Activated T-cell treated with anti-CD3 and anti-CD28 coated beads, Interleukin-2, amount 50 U/mL, for 24 hours (primary cell): Measurements from ENCODE around the gene SLC2A13.
"Not testable (repeated sequence)": the region's sequence is repeated elsewhere in the genome, so short reads cannot be mapped to it uniquely, and the experiment has no call there.

ENCODE experiments used
- DNase-seq: peaks from one replicate; pipeline ENCODE4 v3.0.0-alpha.2; 2020
- H3K27ac Mint-ChIP-seq: 2 replicates; pipeline ENCODE4 v1.8.0; 2020; ENCODE audit warnings: mild to moderate bottlenecking, mixed read lengths
- H3K27me3 Mint-ChIP-seq: 2 replicates; pipeline ENCODE4 v1.8.0; 2020; ENCODE audit warnings: mixed read lengths
- H3K36me3 Mint-ChIP-seq: 2 replicates; pipeline ENCODE4 v1.8.0; 2020; ENCODE audit warnings: low read depth, mixed read lengths
- H3K4me1 Mint-ChIP-seq: 2 replicates; pipeline ENCODE4 v1.8.0; 2020; ENCODE audit warnings: low read depth, mixed read lengths
- H3K4me3 Mint-ChIP-seq: 2 replicates; pipeline ENCODE4 v1.8.0; 2020; ENCODE audit warnings: mild to moderate bottlenecking, moderate library complexity, mixed read lengths
- H3K9me3 Mint-ChIP-seq: 2 replicates; pipeline ENCODE4 v1.8.0; 2020; ENCODE audit warnings: mixed read lengths

The SLC2A13 gene

DNA sequence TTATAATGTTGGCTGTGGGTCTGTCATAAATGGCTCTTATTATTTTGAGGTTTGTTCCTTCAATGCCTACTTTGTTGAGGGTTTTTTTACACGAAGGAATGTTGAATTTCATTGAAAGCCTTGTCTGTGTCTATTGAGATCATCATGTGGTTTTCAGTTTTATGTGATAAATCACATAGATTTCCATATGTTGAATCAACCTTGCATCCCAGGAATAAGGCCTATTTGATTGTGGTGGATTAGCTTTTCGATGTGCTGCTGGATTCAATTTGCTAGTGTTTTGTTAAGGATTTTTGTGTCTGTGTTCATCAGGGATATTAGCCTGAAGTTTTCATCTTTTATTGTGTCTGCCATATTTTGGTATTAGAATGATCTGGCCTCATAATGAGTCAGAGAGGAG, 27.6 kb downstream of the SLC2A13 start:
- peaks cover 26% of the 10 kb centered on the region for H3K9me3 Mint-ChIP-seq
- no peak overlapping the region for H3K4me3 Mint-ChIP-seq
- no peaks in the 10 kb centered on the region for H3K4me1 Mint-ChIP-seq
- H3K36me3 Mint-ChIP-seq: no peaks in the 10 kb centered on the region
- DNase-seq: no peak
- H3K27ac Mint-ChIP-seq: no peak overlapping the region
- H3K27me3 Mint-ChIP-seq: no peaks in the 10 kb centered on the region

DNA sequence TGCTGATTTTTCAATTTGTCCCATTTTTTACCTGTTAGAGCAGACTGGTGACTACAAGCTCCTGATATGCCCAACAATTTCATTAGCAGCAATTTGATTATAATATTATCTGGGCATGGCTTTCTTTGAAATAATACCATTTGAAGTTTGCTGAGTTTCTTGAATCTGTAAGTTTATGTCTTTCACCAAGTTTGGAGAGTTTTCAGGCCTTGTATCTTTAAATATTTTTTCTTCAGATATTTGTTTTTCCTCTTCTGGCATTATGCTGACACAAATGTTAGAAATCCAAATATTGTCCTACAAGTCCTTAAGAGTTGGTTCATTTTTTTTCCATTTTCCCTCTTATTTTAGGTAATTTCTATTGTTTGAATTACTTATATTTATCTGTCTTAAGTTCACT, 30.4 kb downstream of the SLC2A13 start:
- Mint-ChIP-seq H3K27ac (no peak overlapping the region), H3K36me3 (no peaks in the 10 kb centered on the region), H3K9me3 (peaks cover 26% of the 10 kb centered on the region), H3K4me3 (no peak overlapping the region), H3K4me1 (peaks cover 3% of the 10 kb centered on the region), H3K27me3 (no peaks in the 10 kb centered on the region)
- no peak for DNase-seq

DNA sequence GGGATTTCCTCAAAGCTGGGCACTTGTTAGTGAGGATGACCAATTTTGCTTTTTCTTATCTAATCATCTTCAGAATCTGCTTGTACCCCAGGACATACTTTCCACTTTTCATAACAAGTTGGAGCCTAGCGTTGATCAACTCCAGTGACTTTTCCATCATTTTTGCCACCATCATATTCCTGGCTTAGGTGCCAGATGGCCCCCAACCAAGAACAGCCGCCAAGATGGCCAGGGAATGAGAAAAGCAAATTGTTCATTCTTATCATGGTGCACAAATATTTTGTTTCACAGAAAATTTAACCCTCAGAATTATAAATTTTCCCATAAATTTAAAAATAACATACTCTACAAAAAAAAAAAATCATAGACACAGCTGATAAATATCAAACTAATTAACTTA, 37.5 kb downstream of the SLC2A13 start:
- no peaks in the 10 kb centered on the region for H3K36me3 Mint-ChIP-seq
- no peaks in the 10 kb centered on the region for H3K9me3 Mint-ChIP-seq
- peaks cover 3% of the 10 kb centered on the region for H3K4me1 Mint-ChIP-seq
- H3K27ac Mint-ChIP-seq: no peak overlapping the region
- DNase-seq: no peak
- H3K27me3 Mint-ChIP-seq: no peaks in the 10 kb centered on the region
- no peak overlapping the region for H3K4me3 Mint-ChIP-seq

DNA sequence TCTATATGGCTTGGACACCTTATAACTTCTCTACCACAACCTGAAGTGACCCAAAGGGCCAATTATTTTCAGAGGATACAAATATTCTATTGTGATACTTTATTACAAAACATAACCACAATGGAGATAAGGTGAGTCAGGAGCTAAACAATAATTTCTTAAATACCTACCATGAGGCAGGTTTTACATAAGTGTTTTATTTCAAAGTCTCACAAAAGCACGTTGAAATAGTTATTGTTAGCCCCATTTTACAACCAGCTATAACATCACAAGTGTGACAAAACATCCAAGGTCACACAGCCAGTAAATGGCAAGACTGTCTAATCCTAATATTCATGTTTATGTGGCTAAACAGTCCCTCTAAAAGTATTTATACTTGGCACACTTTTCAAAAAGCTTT, 40.2 kb downstream of the SLC2A13 start:
- no peak overlapping the region for H3K4me3 Mint-ChIP-seq

DNA sequence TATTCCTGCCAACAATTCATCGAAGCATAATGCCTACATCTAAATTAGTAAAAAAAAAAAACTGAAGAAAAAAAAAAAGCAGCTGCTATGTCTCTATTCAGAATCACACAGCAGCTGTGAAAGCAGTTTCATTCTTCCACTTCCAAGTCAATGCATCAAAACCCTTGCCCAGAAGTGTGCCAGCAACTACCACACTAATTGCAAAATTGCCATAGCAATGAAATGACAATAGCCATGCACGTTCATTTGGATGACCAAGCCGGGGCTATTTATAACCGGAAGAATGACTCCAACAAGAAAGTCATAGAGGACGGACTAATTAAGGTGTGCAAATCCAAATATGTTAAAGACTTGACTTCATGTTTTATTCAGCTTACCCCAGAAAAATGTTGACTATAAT, 42.5 kb downstream of the SLC2A13 start:
- H3K27ac Mint-ChIP-seq: no peak overlapping the region
- H3K27me3 Mint-ChIP-seq: no peaks in the 10 kb centered on the region
- no peaks in the 10 kb centered on the region for H3K9me3 Mint-ChIP-seq
- no peak overlapping the region for H3K4me3 Mint-ChIP-seq
- no peaks in the 10 kb centered on the region for H3K4me1 Mint-ChIP-seq
- H3K36me3 Mint-ChIP-seq: no peaks in the 10 kb centered on the region
- no peak for DNase-seq

More for the DNA sequence above, 40.2 kb downstream of the SLC2A13 start:
- DNase-seq: no peak
- no peaks in the 10 kb centered on the region for H3K4me1 Mint-ChIP-seq
- no peaks in the 10 kb centered on the region for H3K27me3 Mint-ChIP-seq
- no peak overlapping the region for H3K27ac Mint-ChIP-seq
- H3K9me3 Mint-ChIP-seq: no peaks in the 10 kb centered on the region
- H3K36me3 Mint-ChIP-seq: no peaks in the 10 kb centered on the region

DNA sequence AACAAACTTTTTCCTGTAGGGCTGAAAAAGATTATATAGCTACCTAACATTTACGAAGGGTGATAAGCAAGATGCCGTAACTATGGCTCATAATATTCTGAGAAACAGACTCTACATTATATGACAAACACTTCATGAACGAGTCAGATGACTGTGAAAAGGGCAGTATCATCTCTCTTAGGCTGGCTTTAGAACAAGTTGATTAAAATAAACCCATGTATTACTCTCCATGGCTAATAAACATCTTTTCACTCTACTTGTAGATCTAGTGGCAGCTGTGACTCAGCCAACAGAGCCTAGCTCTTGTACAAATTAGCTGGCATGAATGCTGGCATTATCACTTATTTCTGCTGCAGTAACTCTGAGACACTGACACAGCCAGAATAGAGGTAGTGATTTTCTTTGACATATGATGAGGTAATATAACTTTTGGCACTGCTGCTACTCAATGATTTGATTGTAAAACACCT, 47.1 kb downstream of the SLC2A13 start:
- H3K9me3 Mint-ChIP-seq: no peaks in the 10 kb centered on the region
- DNase-seq: no peak
- no peaks in the 10 kb centered on the region for H3K4me1 Mint-ChIP-seq
- no peaks in the 10 kb centered on the region for H3K36me3 Mint-ChIP-seq
- H3K27me3 Mint-ChIP-seq: no peaks in the 10 kb centered on the region
- no peak overlapping the region for H3K27ac Mint-ChIP-seq
- H3K4me3 Mint-ChIP-seq: no peak overlapping the region

DNA sequence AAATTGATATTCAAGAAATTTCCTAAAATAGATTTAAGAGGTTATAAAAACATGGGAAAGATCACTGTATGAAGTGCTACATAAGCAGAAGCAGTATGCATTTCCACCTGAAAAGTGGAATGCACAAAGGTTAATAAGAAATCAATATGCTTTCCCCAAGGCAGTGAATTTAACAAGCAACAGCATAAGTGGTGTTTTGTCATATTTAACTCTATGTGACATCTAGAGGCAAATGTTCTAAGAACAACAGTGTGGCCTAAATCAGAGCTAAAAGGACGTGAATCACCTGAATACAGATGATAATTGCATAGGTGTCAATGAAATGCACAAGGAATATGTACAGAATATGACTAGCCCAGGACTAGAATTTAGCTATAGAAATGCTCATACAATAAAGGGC, 49.5 kb downstream of the SLC2A13 start:
- Mint-ChIP-seq H3K36me3 (no peaks in the 10 kb centered on the region), H3K27me3 (no peaks in the 10 kb centered on the region), H3K27ac (no peak overlapping the region), H3K4me1 (no peaks in the 10 kb centered on the region), H3K9me3 (no peaks in the 10 kb centered on the region), H3K4me3 (no peak overlapping the region)
- no peak for DNase-seq

DNA sequence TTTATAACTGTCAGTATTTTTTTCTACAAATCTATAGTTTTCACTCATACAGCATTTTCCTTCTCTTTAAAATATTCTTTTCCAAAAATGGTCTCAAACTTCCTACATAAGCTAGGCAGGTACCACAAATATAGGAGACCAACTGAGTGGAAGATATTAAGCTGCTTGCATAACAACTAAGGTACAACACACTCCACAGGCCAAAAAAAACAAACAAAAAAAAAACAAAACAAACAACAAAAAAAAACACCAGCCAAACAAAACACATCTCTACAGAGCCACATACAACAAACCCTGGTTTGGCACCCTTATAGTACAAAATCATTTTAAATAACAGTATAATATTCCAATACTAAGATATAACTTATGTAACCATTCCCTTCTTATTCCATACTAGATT, 50.1 kb downstream of the SLC2A13 start:
- Mint-ChIP-seq H3K36me3 (no peaks in the 10 kb centered on the region), H3K9me3 (no peaks in the 10 kb centered on the region), H3K4me1 (no peaks in the 10 kb centered on the region), H3K27me3 (no peaks in the 10 kb centered on the region), H3K27ac (no peak overlapping the region), H3K4me3 (no peak overlapping the region)
- DNase-seq: no peak

DNA sequence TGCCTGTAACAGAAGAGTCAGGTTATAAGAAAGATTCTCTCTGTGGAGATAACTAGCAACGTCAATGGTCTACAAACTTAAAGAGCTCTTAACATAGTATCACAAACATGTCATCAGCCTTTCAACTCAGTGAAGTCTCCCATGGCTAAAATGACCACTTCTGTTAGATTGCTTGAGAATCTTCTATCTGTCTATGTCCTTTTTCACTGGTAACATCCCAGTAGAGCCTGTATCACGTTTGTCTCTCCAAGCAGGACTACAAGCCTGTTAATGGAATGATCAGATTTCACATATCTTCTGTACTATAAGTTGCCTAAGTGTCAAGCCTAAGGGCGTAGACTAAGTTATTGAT, 50.7 kb downstream of the SLC2A13 start:
- DNase-seq: no peak
- Mint-ChIP-seq H3K36me3 (no peaks in the 10 kb centered on the region), H3K9me3 (no peaks in the 10 kb centered on the region), H3K4me1 (no peaks in the 10 kb centered on the region), H3K27me3 (no peaks in the 10 kb centered on the region), H3K4me3 (no peak overlapping the region), H3K27ac (no peak overlapping the region)

DNA sequence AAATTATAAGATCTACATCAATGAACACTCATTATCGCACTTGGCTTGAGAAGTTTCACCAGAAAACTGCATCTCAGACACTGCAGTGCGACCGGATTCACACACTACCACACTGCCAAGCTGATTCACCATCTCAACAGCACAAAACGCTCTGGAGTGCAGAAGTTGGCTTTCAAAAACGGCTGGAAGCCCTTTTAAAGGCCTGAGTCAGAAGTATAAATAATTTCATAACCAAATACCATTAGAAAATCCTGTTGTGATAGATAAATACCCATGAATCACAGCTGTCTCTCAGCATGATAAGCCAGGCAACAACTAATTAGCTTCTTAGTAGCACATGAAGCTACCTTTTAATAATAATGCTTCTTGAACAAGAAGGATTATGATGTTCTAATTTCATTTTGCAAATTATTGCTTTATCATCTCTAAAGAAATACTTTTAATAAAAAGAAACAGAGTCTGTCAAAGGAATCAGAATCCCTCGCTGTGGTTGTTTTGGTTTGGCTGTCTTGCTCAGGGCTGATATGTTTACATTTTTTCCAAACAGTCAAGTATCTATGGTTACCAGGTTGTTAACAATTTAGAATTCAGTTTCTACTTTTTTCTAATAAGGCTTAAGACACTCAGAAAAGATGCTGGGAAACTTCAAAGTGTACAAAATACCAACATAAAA, 51.2 kb downstream of the SLC2A13 start:
- H3K36me3 Mint-ChIP-seq: no peaks in the 10 kb centered on the region
- no peaks in the 10 kb centered on the region for H3K27me3 Mint-ChIP-seq
- H3K4me3 Mint-ChIP-seq: no peak overlapping the region
- H3K9me3 Mint-ChIP-seq: no peaks in the 10 kb centered on the region
- no peak overlapping the region for H3K27ac Mint-ChIP-seq
- no peaks in the 10 kb centered on the region for H3K4me1 Mint-ChIP-seq
- no peak for DNase-seq

DNA sequence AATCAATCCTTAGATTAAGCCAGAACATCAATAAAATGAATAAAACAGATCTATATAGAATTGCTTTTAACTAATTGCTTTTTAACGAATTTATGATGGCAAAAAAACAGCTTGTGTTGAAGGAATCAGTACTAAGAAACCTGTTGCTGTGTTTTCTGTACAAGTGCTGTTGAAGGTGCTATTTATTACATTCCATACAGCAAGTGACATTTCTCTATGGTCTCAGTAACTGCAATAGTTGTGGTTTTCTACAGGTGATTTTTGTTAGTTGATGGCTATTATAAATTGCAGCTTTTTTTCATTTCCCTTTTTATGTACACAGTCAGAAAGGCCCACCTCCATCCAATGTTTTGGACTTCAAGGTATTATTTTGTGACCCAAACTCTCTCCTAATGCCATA, 56.6 kb downstream of the SLC2A13 start:
- no peaks in the 10 kb centered on the region for H3K4me1 Mint-ChIP-seq
- no peak overlapping the region for H3K4me3 Mint-ChIP-seq
- no peak overlapping the region for H3K27ac Mint-ChIP-seq
- DNase-seq: no peak
- no peaks in the 10 kb centered on the region for H3K27me3 Mint-ChIP-seq
- H3K36me3 Mint-ChIP-seq: no peaks in the 10 kb centered on the region
- H3K9me3 Mint-ChIP-seq: no peaks in the 10 kb centered on the region

DNA sequence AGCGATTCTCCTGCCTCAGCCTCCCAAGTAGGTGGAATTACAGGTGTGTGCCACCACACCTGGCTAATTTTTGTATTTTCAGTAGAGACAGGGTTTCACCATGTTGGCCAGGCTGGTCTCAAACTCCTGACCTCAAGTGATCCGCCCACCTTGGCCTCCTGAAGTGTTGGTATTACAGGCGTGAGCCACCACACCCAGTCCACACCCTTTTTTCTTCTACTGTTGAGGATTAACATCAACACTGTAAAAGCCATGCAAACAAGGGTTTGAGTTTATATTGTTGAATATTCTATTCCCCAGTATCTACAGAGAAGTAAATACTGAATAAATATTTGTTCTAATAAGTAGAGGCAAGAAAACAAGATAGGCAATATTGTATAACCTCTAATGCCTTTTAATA, 58.9 kb downstream of the SLC2A13 start:
- not testable (repeated sequence) for H3K27ac Mint-ChIP-seq, H3K9me3 Mint-ChIP-seq, DNase-seq, H3K4me3 Mint-ChIP-seq, H3K27me3 Mint-ChIP-seq, H3K4me1 Mint-ChIP-seq, H3K36me3 Mint-ChIP-seq

DNA sequence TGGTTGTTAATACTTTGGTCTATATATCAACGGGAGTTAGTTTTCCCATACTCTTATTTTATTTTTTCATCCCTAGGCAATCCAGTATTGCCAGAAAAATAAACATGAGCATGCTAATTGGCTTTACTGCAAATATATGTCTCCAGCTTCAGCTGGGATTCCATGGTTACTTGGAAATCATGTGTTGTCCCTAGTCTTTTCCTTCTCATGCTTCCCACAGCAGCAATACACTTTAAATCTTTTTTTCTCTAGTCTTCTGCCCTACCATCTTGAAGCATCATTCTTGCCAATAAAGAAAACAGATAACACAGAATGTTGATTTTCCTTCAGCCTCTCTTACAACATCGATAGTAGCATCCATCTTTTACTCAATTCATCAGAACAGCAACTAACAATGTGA, 60.2 kb downstream of the SLC2A13 start:
- Mint-ChIP-seq H3K27me3 (no peaks in the 10 kb centered on the region), H3K4me3 (no peak overlapping the region), H3K27ac (no peak overlapping the region), H3K4me1 (no peaks in the 10 kb centered on the region), H3K36me3 (no peaks in the 10 kb centered on the region), H3K9me3 (no peaks in the 10 kb centered on the region)
- DNase-seq: no peak

DNA sequence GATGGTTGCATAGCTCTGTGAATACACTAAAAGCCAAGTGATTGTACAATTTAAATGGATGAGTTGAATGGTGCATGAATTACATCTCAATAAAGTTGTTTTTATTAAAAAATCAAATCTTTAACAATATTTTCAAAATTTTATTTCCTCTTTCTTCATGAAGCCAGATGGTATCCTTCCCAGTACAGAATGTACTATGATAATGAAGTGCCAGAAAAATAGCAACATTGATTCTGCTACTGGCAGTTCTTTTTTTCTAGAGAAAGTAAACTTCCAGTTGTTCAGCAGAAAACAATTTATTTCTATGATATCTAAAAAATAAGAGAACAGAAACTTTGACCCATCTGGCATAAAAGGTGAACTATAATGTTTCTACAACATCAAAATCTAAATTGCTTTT, 61.5 kb downstream of the SLC2A13 start:
- no peaks in the 10 kb centered on the region for H3K36me3 Mint-ChIP-seq
- H3K9me3 Mint-ChIP-seq: no peaks in the 10 kb centered on the region
- no peak overlapping the region for H3K4me3 Mint-ChIP-seq
- no peak for DNase-seq
- no peak overlapping the region for H3K27ac Mint-ChIP-seq
- no peaks in the 10 kb centered on the region for H3K27me3 Mint-ChIP-seq
- peaks cover 5% of the 10 kb centered on the region for H3K4me1 Mint-ChIP-seq

DNA sequence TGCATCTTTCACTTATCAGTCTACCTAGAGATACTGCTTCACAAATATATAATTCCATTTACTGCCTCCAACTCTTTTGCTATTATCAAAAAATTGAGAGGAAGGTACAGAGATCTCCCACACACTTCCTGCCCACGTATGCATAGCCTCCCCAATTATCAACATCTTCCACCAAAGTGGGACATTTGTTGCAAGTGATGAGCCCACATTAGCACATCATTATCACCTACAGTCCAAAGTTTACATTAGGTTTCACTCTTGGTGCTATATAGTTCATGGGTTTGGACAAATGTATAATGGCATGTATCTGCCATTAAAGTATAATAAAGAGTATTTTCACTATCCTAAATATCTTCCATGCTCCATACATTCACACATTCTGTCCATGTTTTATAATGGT, 66.3 kb downstream of the SLC2A13 start:
- Mint-ChIP-seq H3K27me3 (no peaks in the 10 kb centered on the region), H3K4me1 (peaks cover 5% of the 10 kb centered on the region), H3K27ac (no peak overlapping the region), H3K9me3 (no peaks in the 10 kb centered on the region), H3K4me3 (no peak overlapping the region), H3K36me3 (no peaks in the 10 kb centered on the region)
- DNase-seq: no peak

DNA sequence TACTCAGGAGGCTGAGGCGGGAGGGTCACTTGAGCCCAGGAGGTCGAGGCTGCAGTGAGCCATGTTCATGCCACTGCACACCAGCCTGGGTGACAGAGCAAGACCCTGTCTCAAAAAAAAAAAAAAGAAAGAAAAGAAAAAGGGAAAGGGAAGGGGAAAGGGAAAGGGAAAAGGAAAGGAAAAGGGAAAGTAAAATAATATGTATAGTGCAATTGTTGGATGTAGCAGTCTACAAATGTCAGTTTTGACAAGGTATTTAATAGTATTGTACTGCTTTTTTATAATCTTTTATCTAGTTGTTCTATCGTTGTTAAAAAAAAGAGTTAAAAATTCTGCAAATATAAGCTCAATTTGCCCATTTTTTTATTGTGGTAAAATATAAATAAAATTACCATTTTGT, 67.3 kb downstream of the SLC2A13 start:
- Mint-ChIP-seq H3K4me3 (no peak overlapping the region), H3K27me3 (no peaks in the 10 kb centered on the region), H3K9me3 (no peaks in the 10 kb centered on the region), H3K4me1 (peaks cover 5% of the 10 kb centered on the region), H3K36me3 (no peaks in the 10 kb centered on the region), H3K27ac (no peak overlapping the region)
- no peak for DNase-seq
